GM12874 (cell line): ENCODE results near the gene ANKRD34C.

Experiments
- CTCF ChIP-seq: IDR thresholded peaks from 2 replicates; pipeline ENCODE4 v1.5.1; 2011; ENCODE audit warnings: low read depth, mild to moderate bottlenecking, control low read depth, low read length, moderate library complexity; ENCODE audit not compliant: insufficient read depth

ANKRD34C gene

DNA sequence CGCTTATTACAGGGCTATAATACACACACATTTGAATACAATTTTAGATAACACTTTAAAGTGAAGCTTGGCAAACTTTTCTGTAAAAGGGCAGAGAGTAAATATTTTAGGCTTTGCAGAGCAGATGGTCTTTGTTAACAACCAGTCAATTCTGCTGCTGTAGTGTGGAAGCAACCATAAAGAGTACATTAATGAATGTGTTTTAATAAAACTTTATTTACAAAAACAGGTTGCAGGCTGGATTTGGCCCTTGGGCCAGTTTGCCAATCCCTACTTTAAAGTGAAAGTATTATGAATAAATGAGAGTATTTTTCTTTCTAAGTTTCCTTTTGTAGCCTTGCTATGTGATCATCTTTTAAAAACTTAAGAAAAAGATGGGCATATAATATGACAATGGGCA is 20.7 kb upstream of the ANKRD34C start:
- TF ChIP-seq CTCF: no peak

DNA sequence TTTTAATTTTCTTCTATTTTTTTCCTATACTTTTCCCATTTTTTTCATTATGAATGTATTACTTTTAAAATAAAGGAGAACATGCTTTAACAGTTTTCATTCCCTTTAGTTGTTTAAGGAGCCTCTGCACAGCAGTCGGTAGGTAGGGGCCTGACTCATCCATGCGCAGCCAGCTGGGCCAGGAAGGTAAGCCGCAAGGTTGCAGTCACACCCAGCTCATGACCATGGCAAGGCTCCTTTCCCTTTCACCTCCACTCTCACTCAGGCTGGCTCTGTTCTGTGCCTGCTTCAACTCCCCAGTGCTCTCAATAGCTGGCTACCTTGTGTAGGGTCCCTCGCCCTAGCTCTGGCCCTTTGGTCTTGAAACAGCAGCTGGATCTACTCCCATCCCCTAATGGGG is 17.4 kb upstream of the ANKRD34C start:
- no peak for TF ChIP-seq CTCF

DNA sequence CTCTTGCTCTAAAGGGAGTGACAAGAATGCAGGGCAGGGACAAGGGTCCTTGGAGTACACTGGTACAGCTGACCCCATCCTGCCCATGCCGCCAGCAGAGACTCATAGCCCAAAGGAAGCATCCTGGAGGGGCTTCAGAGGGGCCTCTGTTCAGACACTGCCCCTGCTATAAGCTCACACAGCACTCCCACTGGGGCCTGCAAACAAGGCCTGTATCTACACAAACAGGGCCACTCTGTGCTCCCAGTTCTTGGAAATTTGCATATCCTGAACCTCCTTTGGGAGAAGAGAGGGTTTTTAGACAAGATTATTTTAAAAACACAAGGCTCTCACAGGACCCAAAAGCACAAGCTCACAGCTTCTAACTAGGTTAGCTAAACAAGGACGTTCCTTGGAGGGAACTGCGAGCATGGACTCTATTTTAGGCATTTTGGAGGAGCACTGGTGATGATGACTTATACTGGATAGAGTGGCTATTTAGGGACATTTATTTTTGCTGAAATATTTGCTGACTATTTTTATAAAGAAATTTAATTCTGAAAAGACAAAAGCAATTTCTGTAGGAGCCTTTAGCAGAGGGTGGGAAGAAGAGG is 16.4 kb upstream of the ANKRD34C start:
- no peak for TF ChIP-seq CTCF

DNA sequence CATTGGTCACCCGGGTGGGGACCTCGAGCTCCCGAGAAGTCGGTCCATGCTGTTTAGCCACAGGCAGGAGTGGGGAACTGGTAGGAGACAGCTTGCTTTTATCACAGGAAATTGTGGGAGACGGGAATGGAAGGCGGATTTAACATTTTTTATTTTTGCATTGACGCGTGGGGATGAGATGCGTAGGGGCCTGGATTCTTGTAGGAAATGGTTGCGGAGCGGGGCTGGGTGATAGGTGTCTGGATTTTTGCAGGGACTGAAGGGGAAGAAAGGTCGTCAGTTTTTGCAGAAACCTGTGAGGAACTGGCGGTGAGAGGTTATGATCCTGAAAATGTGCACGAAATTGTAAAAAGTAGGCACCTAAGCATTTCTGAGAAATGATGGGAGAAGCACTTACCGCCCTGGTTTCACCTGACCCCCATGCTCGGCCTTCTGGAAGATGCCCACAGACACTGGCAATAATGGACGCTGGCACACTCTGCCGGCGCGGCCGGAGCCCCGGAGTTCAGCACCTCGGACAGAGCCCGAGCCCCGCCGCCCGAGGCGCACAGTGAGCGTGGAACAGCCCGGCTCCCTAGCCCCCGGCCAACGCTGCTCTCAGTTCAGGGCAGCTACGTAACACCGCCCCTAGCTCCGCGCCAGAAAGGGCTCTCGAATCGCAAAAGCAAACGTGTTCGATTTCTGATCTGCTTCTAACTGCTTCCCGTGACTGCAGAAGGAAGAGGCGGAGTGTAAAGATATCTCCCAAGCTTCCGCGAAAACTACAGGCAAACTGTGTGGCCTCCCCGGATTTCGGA is 928 bp downstream of the ANKRD34C start:
- no peak for TF ChIP-seq CTCF

GRCh38 chr15:79290642-79291275 is 8.2 kb downstream of the ANKRD34C start:
- TF ChIP-seq CTCF: no peak

GRCh38 chr15:79292011-79292410 is 9.5 kb downstream of the ANKRD34C start:
- no peak for TF ChIP-seq CTCF

- no peak for TF ChIP-seq CTCF
Measured at GRCh38 chr15:79294075-79294474, 11.6 kb downstream of the ANKRD34C start.
